Stimulated activated CD4-positive, alpha-beta T cell treated with anti-CD3 and anti-CD28 coated beads, TNF-alpha, amount 100 ng/mL, for 4 hours (primary cell): ENCODE data around the gene CASP5.
"Not testable (repeated sequence)": the region's sequence is repeated elsewhere in the genome, so short reads cannot be mapped to it uniquely, and the experiment has no call there.

ENCODE experiments used
- DNase-seq, 3 experiments: peaks; one replicate each; pipeline ENCODE4 v3.0.0-alpha.2; 2020; ENCODE audit warnings: low read depth in 3 of 3

Gene CASP5

GRCh38 chr11:105023003-105023402 lies at the start of gene CASP5:
TSS of gene CASP5 (minus strand) at chr11:105023168. CDS start at chr11:105023136, 32 bp downstream.
- no peak for DNase-seq

- not testable (repeated sequence) for DNase-seq
These were observed 49.1 kb upstream of the CASP5 start for GRCh38 chr11:105072080-105072479.

- DNase-seq, result no peak
These were observed 48.2 kb upstream of the CASP5 start for GRCh38 chr11:105071089-105071732.

- no peak for DNase-seq
These were observed 47.3 kb upstream of the CASP5 start for GRCh38 chr11:105070306-105070705.

GRCh38 chr11:105069749-105070148 lies 46.8 kb upstream of the CASP5 start:
- not testable (repeated sequence) for DNase-seq

GRCh38 chr11:105063245-105063941 lies 40.4 kb upstream of the CASP5 start:
- not testable (repeated sequence) for DNase-seq

- no peak for DNase-seq
These were observed 34.5 kb upstream of the CASP5 start for GRCh38 chr11:105057432-105057831.

- DNase-seq, result no peak
These were observed 33.5 kb upstream of the CASP5 start for GRCh38 chr11:105056446-105056845.

GRCh38 chr11:105054723-105055493 lies 31.9 kb upstream of the CASP5 start:
- no peak for DNase-seq

GRCh38 chr11:105052487-105052886 lies 29.5 kb upstream of the CASP5 start:
- no peak for DNase-seq

GRCh38 chr11:105051559-105051958 lies 28.6 kb upstream of the CASP5 start:
- DNase-seq, result no peak

- DNase-seq, result no peak
These were observed 26.5 kb upstream of the CASP5 start for GRCh38 chr11:105049481-105049880.

- no peak for DNase-seq
These were observed 24.1 kb upstream of the CASP5 start for GRCh38 chr11:105046898-105047579.

GRCh38 chr11:105045676-105046296 lies 22.8 kb upstream of the CASP5 start:
- no peak for DNase-seq

GRCh38 chr11:105044557-105045524 lies 21.9 kb upstream of the CASP5 start, which contains the start of gene CARD16:
TSS of gene CARD16 (minus strand) at chr11:105045335. CDS start at chr11:105045297, 38 bp downstream.
- DNase-seq, result not testable (repeated sequence)

- no peak for DNase-seq
These were observed 19.2 kb upstream of the CASP5 start for GRCh38 chr11:105042178-105042577.

- DNase-seq, result no peak
These were observed 17.7 kb upstream of the CASP5 start for GRCh38 chr11:105040703-105041102.

GRCh38 chr11:105034813-105035620 lies 12.0 kb upstream of the CASP5 start, which contains the start of gene CASP1:
TSS of gene CASP1 (minus strand) at chr11:105035144. CDS start at chr11:105035113, 31 bp downstream.
- peak in 1 of 3 experiments; percentile 4 for DNase-seq

- not testable (repeated sequence) for DNase-seq
These were observed 11.4 kb upstream of the CASP5 start for GRCh38 chr11:105034388-105034787.
